Sigmoid colon (tissue), 4 donors: ENCODE data around the gene TTC9B.

ENCODE experiments used
- CTCF ChIP-seq, 4 experiments: fragments of 450-650 bp in 3 of 4; fragments of 200-600 bp in 1 of 4; IDR thresholded peaks; one replicate each; pipeline ENCODE4 v1.5.1; 2016 to 2019; ENCODE audit warnings: antibody characterized with exemption in 4 of 4, mild to moderate bottlenecking in 3 of 4, moderate library complexity in 2 of 4
- POLR2A ChIP-seq, 2 donors: fragments of 450-650 bp; IDR thresholded peaks; one replicate each; pipeline ENCODE4 v1.6.1; 2016; ENCODE audit warnings: antibody characterized with exemption in 2 of 2, mild to moderate bottlenecking in 2 of 2, moderate library complexity in 2 of 2
- POLR2AphosphoS5 ChIP-seq, 4 donors: sonication (generic); formaldehyde crosslinking; IDR thresholded peaks; one replicate each; pipeline ENCODE4 v1.6.1; 2017; ENCODE audit warnings: antibody characterized with exemption in 4 of 4

GRCh38 chr19:40244579-40245317 lies 26.6 kb upstream of the TTC9B start:
- TF ChIP-seq CTCF (IDR thresholded peaks at IDR 0.05) (no peak), POLR2A (IDR thresholded peaks at IDR 0.05) (no peak), POLR2AphosphoS5 (IDR thresholded peaks at IDR 0.05) (no peak)
